Prostate gland (tissue), 2 donors: ENCODE measurements around the gene CARMIL1. TPM values are rescaled to one million over a fixed set of nuclear protein-coding genes. Genes with fewer than 3 reads are reported as not detected.
A peak's percentile ranks its signal among the peaks of the same experiment; 100 is the strongest.

Experiments used
- DNase-seq: peaks from one replicate; pipeline ENCODE4 v3.0.0-alpha.2; 2019; ENCODE audit warnings: low spot score
- H3K27ac ChIP-seq, 2 donors: fragments of 200-600 bp; sonication (generic); 2 replicates each; pipeline ENCODE4 v1.5.1; 2017 to 2019
- H3K27me3 ChIP-seq: fragments of 200-600 bp; sonication (generic); replicated peaks from 2 replicates; pipeline ENCODE4 v1.5.1; 2019; ENCODE audit not compliant: insufficient read depth
- H3K36me3 ChIP-seq, 2 donors: fragments of 200-600 bp; sonication (generic); 1 replicate in 1 of 2; 2 replicates in 1 of 2; pipeline versions ENCODE4 v1.5.1 to v1.8.1; 2017 to 2019
- H3K4me1 ChIP-seq: fragments of 200-600 bp; sonication (generic); replicated peaks from 2 replicates; pipeline ENCODE4 v1.5.1; 2019
- H3K4me3 ChIP-seq, 2 donors: fragments of 200-600 bp; sonication (generic); 2 replicates each; pipeline ENCODE4 v1.5.1; 2017 to 2019
- H3K9me3 ChIP-seq: fragments of 200-600 bp; sonication (generic); 2 replicates; pipeline ENCODE4 v1.5.1; 2017
- CTCF ChIP-seq, 4 experiments: fragments of 200-600 bp in 2 of 4; fragments of 450-650 bp in 2 of 4; sonication (generic) in 2 of 4; IDR thresholded peaks; 1 replicate in 3 of 4; 2 replicates in 1 of 4; pipeline ENCODE4 v1.5.1; 2016 to 2019; ENCODE audit warnings: antibody characterized with exemption in 4 of 4, mild to moderate bottlenecking in 2 of 4, moderate library complexity in 2 of 4
- POLR2A ChIP-seq: fragments of 450-650 bp; IDR thresholded peaks from one replicate; pipeline ENCODE4 v1.6.1; 2016; ENCODE audit warnings: antibody characterized with exemption, mild to moderate bottlenecking
- POLR2AphosphoS5 ChIP-seq: sonication (generic); formaldehyde crosslinking; IDR thresholded peaks from one replicate; pipeline ENCODE4 v1.6.1; 2017; ENCODE audit warnings: antibody characterized with exemption
- WGBS: methylation state at CpG from one replicate; pipeline ENCODE4 v1.1.5; 2018; 5-methylcytosine and 5-hydroxymethylcytosine counted together
- intact Hi-C: fragments of 100-400 bp; cut with DNase I; formaldehyde crosslinking; loops from one replicate; pipeline ENCODE4 v1.14.2; 2022
- total RNA-seq, 2 donors: library from RNA; depleted of rRNA; stranded (reverse); fragments of >200 nt; gene quantifications; one replicate each; pipeline ENCODE4 v1.1.0, GENCODE V29; 2016

Gene CARMIL1
- total RNA-seq, 2 donors from 2014 or later = 12.9 to 71.7 TPM

- Histone ChIP-seq H3K36me3 (no peaks in the 10 kb centered on the region), H3K4me1 (peaks cover 6% of the 10 kb centered on the region), H3K27ac (peak overlapping the region; percentile 79 to 85), H3K27me3 (no peaks in the 10 kb centered on the region), H3K4me3 (peak overlapping the region; percentile 71 to 78), H3K9me3 (no peaks in the 10 kb centered on the region)
- intact Hi-C loops = no loop called here
- no peak for DNase-seq
- TF ChIP-seq POLR2A (no peak), CTCF (IDR thresholded peaks at IDR 0.05) (no peak), POLR2AphosphoS5 (no peak)
- 4% methylated on average over 16 of the region's 16 CpGs for WGBS
Measured at GRCh38 chr6:25278261-25278913, 787 bp upstream of the CARMIL1 start.

GRCh38 chr6:25279748-25280343, 672 bp downstream of the CARMIL1 start:
- no peak for TF ChIP-seq CTCF (IDR thresholded peaks at IDR 0.05)
- TF ChIP-seq POLR2A = no peak
- no peak for TF ChIP-seq POLR2AphosphoS5
- no peaks in the 10 kb centered on the region for H3K27me3 ChIP-seq
- DNase-seq = peak; percentile 15
- under 1% methylated on average over 31 of the region's 31 CpGs for WGBS
- H3K4me3 ChIP-seq = peak overlapping the region; percentile 71 to 78
- H3K36me3 ChIP-seq = no peaks in the 10 kb centered on the region
- H3K9me3 ChIP-seq = no peaks in the 10 kb centered on the region
- intact Hi-C loops = loop anchor here (1.0 kb wide), 1 partner anchor 210 kb away; no protein-coding TSS in a partner anchor
- peaks cover 6% of the 10 kb centered on the region for H3K4me1 ChIP-seq
- peak overlapping the region; percentile 79 to 85 for H3K27ac ChIP-seq

DNA sequence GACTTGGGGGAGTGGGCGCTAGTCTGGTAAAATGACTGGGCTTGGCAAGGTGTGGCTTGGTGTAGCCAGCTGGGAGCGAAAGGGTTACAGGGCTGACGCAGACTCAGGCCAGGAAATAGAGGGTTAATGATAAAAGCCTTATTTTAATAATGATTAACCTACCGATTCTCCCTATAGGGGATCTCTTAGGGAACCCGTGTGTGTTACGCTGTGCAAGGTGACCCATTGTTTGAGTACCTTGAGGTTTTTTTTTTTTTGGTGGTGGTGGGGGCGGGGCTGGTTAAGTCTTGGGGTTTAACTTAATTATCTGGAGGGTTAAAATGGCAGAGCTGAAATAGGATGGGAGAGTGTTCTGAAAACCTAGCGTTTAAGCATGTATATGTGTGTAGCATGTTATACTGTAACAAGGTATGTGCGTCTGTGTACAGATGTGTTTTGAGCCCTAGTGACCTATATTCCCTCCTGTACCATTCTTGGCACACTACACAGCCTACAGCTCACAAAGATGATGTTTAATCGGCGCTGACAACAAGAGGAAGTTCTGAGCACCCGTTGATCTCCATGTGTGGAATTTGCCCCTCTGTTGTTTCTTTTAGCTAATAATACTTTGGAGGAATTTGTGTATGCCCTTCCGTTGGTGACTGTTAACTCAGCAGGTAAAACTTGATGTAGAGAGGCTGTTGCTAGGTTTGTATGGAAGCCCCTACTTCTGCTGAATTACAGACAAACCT, 1.3 kb downstream of the CARMIL1 start:
- H3K36me3 ChIP-seq = no peaks in the 10 kb centered on the region
- no peaks in the 10 kb centered on the region for H3K27me3 ChIP-seq
- intact Hi-C loops = no loop called here
- peak overlapping the region; percentile 79 to 85 for H3K27ac ChIP-seq
- peaks cover 6% of the 10 kb centered on the region for H3K4me1 ChIP-seq
- no peak for DNase-seq
- no peaks in the 10 kb centered on the region for H3K9me3 ChIP-seq
- WGBS = 11% methylated on average over 13 of the region's 13 CpGs
- peak overlapping the region; percentile 71 to 78 for H3K4me3 ChIP-seq
- TF ChIP-seq POLR2AphosphoS5 (no peak), CTCF (IDR thresholded peaks at IDR 0.05) (no peak), POLR2A (no peak)

GRCh38 chr6:25286891-25287290, 7.7 kb downstream of the CARMIL1 start:
- no peak overlapping the region for H3K27ac ChIP-seq
- no peaks in the 10 kb centered on the region for H3K36me3 ChIP-seq
- H3K4me3 ChIP-seq = no peak overlapping the region
- no peaks in the 10 kb centered on the region for H3K4me1 ChIP-seq
- no peaks in the 10 kb centered on the region for H3K9me3 ChIP-seq
- WGBS = 86% methylated on average over 2 of the region's 2 CpGs
- H3K27me3 ChIP-seq = no peaks in the 10 kb centered on the region
- no peak for TF ChIP-seq CTCF (IDR thresholded peaks at IDR 0.05)
- no peak for TF ChIP-seq POLR2AphosphoS5
- no peak for TF ChIP-seq POLR2A
- DNase-seq = no peak
- intact Hi-C loops = no loop called here
